SK-N-SH (cell line): ENCODE data around the gene RFFL. TPM values are rescaled to one million over a fixed set of nuclear protein-coding genes. Genes with fewer than 3 reads are reported as not detected.

ENCODE experiments used
- CTCF ChIA-PET: fragments of 300-600, 350-600 bp; formaldehyde crosslinking; extraction: SDS; loops from one replicate; lab custom pipeline; 2021; lab: Yijun Ruan, JAX
- POLR2A ChIA-PET: fragments of 350-600 bp; sonication (Branson Sonifier 250); formaldehyde crosslinking; extraction: SDS; loops from one replicate; lab custom pipeline; 2020; ENCODE audit warnings: antibody characterized with exemption, inconsistent platforms; lab: Yijun Ruan, JAX
- DNase-seq: peaks from one replicate; pipeline ENCODE4 v3.0.0; 2012
- H2AFZ ChIP-seq: fragments of 200-600 bp; sonication (generic); 2 replicates; pipeline ENCODE4 v1.8.1; 2016; ENCODE audit warnings: antibody characterized with exemption, mild to moderate bottlenecking, low read depth
- H3F3A ChIP-seq: fragments of 200-600 bp; sonication (generic); replicated peaks from 2 replicates; pipeline ENCODE3; 2016; ENCODE audit warnings: antibody characterized with exemption, mild to moderate bottlenecking; ENCODE audit not compliant: insufficient read depth
- H3K27ac ChIP-seq, 2 experiments: fragments of 200-500 bp in 1 of 2; fragments of 200-600 bp in 1 of 2; sonication (Bioruptor generic) in 1 of 2; sonication (generic), shearing (Covaris generic) in 1 of 2; 2 replicates each; pipeline versions ENCODE4 v1.5.1 to v1.6.1; 2014 to 2016; ENCODE audit warnings: low read depth in 2 of 2, inconsistent platforms in 1 of 2, low read length in 1 of 2, mild to moderate bottlenecking in 1 of 2, mixed read lengths in 1 of 2
- H3K27me3 ChIP-seq: fragments of 200-600 bp; sonication (generic), shearing (Covaris generic); 2 replicates; pipeline ENCODE4 v1.6.1; 2016; ENCODE audit warnings: mixed run types; ENCODE audit not compliant: insufficient read depth
- H3K36me3 ChIP-seq, 2 experiments: fragments of 200-500 bp in 1 of 2; fragments of 200-600 bp in 1 of 2; sonication (Bioruptor generic) in 1 of 2; sonication (generic) in 1 of 2; replicated peaks in 1 of 2; 2 replicates each; pipeline versions ENCODE3 to v1.5.1; 2014 to 2016; ENCODE audit warnings: low read length in 1 of 2, mild to moderate bottlenecking in 1 of 2; ENCODE audit not compliant: insufficient read depth in 2 of 2, control insufficient read depth in 1 of 2
- H3K4me1 ChIP-seq, 2 experiments: fragments of 200-500 bp in 1 of 2; fragments of 200-600 bp in 1 of 2; sonication (Bioruptor generic) in 1 of 2; sonication (generic), shearing (Covaris generic) in 1 of 2; 2 replicates each; pipeline versions ENCODE4 v1.5.1 to v1.6.1; 2014 to 2016; ENCODE audit warnings: low read depth in 1 of 2, low read length in 1 of 2, mixed run types in 1 of 2; ENCODE audit not compliant: insufficient read depth in 2 of 2, control insufficient read depth in 1 of 2
- H3K4me2 ChIP-seq: fragments of 200-600 bp; sonication (generic), shearing (Covaris generic); 2 replicates; pipeline ENCODE4 v1.6.1; 2017; ENCODE audit warnings: mixed run types
- H3K4me3 ChIP-seq, 2 experiments: fragments of 200-500 bp in 1 of 2; fragments of 200-600 bp in 1 of 2; sonication (Bioruptor generic) in 1 of 2; sonication (generic), shearing (Covaris generic) in 1 of 2; 2 replicates each; pipeline versions ENCODE4 v1.5.1 to v1.8.1; 2014 to 2016; ENCODE audit warnings: low read depth in 2 of 2, inconsistent platforms in 1 of 2, low read length in 1 of 2, mild to moderate bottlenecking in 1 of 2, mixed read lengths in 1 of 2, moderate library complexity in 1 of 2
- H3K79me2 ChIP-seq: fragments of 200-600 bp; sonication (generic); 2 replicates; pipeline ENCODE4 v1.8.1; 2017; ENCODE audit warnings: mild to moderate bottlenecking; ENCODE audit not compliant: insufficient read depth
- H3K9ac ChIP-seq: fragments of 200-600 bp; sonication (generic); 2 replicates; pipeline ENCODE4 v1.6.1; 2017; ENCODE audit warnings: mixed run types
- H3K9me2 ChIP-seq: fragments of 200-600 bp; sonication (generic); 2 replicates; pipeline ENCODE4 v1.6.1; 2017; ENCODE audit warnings: mixed run types
- H3K9me3 ChIP-seq: fragments of 200-600 bp; sonication (generic); 2 replicates; pipeline ENCODE4 v1.6.1; 2017; ENCODE audit warnings: mixed run types, mild to moderate bottlenecking, moderate library complexity
- H4K20me1 ChIP-seq: fragments of 200-600 bp; sonication (generic); 2 replicates; pipeline ENCODE4 v1.6.1; 2017; ENCODE audit warnings: mild to moderate bottlenecking, mixed run types; ENCODE audit not compliant: insufficient read depth
- FOSL2 ChIP-seq: IDR thresholded peaks from 2 replicates; pipeline ENCODE4 v1.4.0; 2012; ENCODE audit warnings: low read depth, mild to moderate bottlenecking, moderate library complexity, borderline replicate concordance
- GATA2 ChIP-seq: sonication (generic); formaldehyde crosslinking; IDR thresholded peaks from 2 replicates; pipeline ENCODE4 v1.5.0; 2020; ENCODE audit warnings: mild to moderate bottlenecking, missing genetic modification reagents
- MXI1 ChIP-seq: IDR thresholded peaks from 2 replicates; pipeline ENCODE4 v1.6.1; 2012; ENCODE audit warnings: mild to moderate bottlenecking, low read depth, low read length, improper control_type of control experiment
- RAD21 ChIP-seq: IDR thresholded peaks from 2 replicates; pipeline ENCODE4 v1.6.1; 2012; ENCODE audit warnings: mild to moderate bottlenecking, low read length
- SMC3 ChIP-seq: IDR thresholded peaks from 2 replicates; pipeline ENCODE4 v1.6.1; 2012; ENCODE audit warnings: low read depth, low read length, improper control_type of control experiment
- YY1 ChIP-seq: IDR thresholded peaks from 2 replicates; pipeline ENCODE4 v1.4.0; 2012; ENCODE audit warnings: low read depth, mild to moderate bottlenecking
- WGBS: methylation state at CpG from one replicate; pipeline ENCODE4 v1.1.6; 2017; ENCODE audit warnings: low lambda C conversion rate; 5-methylcytosine and 5-hydroxymethylcytosine counted together
- polyA plus RNA-seq, 3 experiments: library from polyadenylated mRNA; depleted of rRNA; stranded (reverse); fragments of >200 nt; gene quantifications; 2 replicates each; pipeline ENCODE4 v1.2.3, GENCODE V29; 2012
- TF ChIP-seq, protein P1 (sequence below): IDR thresholded peaks from 2 replicates; pipeline ENCODE4 v1.4.0; 2012; ENCODE audit warnings: low read depth, borderline replicate concordance
- TF ChIP-seq, protein P2 (sequence below): IDR thresholded peaks from 2 replicates; pipeline ENCODE4 v1.4.0; 2012; ENCODE audit warnings: low read depth
- TF ChIP-seq, protein P3 (sequence below): IDR thresholded peaks from 2 replicates; pipeline ENCODE4 v1.4.0; 2012; ENCODE audit warnings: low read depth, borderline replicate concordance
- TF ChIP-seq, protein P4 (sequence below): fragments of 200-600 bp; sonication (generic); IDR thresholded peaks from 2 replicates; pipeline ENCODE4 v1.6.1; 2017; ENCODE audit warnings: antibody characterized with exemption, mild to moderate bottlenecking, moderate library complexity

Gene RFFL
- polyA plus RNA-seq, 1 of the 3 experiments (the other 2 are of a cell fraction): 10.1 TPM

DNA sequence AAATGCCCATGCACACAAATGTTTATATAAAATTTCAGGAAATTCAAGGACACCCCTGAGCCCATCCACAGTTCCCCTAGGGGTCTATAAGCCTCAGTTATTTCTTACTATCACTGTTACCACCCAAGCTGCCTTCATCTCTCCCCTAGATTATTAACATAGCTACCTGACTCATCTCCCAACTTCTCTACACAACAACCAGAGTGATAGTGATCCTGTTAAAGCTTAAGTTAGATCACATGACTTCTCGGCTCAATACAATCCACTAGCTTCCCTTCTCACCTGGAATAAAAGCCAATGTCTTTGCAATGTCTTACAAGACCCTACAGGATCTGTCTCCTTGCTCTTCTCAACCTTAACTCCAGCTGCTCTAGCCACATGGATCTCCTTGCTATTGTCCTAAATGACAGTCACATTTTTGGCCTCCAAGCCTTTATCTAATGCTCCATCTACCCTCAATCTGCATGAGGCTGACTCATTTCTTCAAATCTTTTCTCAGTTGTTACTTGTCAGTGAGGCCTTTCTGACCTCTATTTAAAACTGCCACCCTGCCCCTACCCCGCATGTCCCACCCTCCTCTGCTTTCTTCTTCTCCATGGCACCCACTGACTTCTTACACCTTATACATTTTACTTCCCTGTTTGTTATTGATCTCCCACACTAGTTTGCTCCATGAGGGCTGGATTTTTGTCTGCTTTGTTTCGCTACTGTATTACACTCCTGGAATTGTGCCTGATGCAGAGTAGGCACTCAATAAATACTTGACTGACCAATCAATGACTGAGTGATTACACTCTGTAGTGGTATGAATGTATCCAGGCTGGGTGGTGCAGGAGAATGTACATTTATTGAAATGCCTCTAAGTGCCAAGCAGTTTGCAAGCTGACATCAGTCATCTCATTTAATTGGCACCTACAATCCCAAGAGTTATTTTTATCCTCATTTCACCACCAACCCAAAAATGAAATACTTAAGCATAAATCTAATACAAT, 88.4 kb downstream of the RFFL start:
- ChIA-PET CTCF (interaction anchor here (0.6 to 1.6 kb wide), 2 partner anchors 114 to 146 kb away, joined by 3 to 4 read pairs; partner anchors contain the start of gene FNDC8), POLR2A (no interaction called here)
- Histone ChIP-seq H3K9me3 (no peaks in the 10 kb centered on the region), H2AFZ (no peak overlapping the region), H3K4me3 (no peak overlapping the region), H3K27me3 (no peaks in the 10 kb centered on the region), H3K4me1 (peaks cover 0 to 3% of the 10 kb centered on the region in 2 experiments; a peak in 1 of 4 replicates), H3K36me3 (no peaks in the 10 kb centered on the region), H3K79me2 (no peaks in the 10 kb centered on the region), H4K20me1 (no peaks in the 10 kb centered on the region), H3K9ac (no peak overlapping the region), H3K27ac (no peak overlapping the region), H3K9me2 (no peaks in the 10 kb centered on the region), H3K4me2 (no peak overlapping the region), H3F3A (no peaks in the 10 kb centered on the region)
- WGBS: 86% methylated on average over 3 of the region's 3 CpGs
- TF ChIP-seq RAD21: no peak
- TF ChIP-seq, protein P1, sequence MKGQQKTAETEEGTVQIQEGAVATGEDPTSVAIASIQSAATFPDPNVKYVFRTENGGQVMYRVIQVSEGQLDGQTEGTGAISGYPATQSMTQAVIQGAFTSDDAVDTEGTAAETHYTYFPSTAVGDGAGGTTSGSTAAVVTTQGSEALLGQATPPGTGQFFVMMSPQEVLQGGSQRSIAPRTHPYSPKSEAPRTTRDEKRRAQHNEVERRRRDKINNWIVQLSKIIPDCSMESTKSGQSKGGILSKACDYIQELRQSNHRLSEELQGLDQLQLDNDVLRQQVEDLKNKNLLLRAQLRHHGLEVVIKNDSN: no peak
- TF ChIP-seq, protein P2, sequence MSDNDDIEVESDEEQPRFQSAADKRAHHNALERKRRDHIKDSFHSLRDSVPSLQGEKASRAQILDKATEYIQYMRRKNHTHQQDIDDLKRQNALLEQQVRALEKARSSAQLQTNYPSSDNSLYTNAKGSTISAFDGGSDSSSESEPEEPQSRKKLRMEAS: no peak
- no peak for DNase-seq

DNA sequence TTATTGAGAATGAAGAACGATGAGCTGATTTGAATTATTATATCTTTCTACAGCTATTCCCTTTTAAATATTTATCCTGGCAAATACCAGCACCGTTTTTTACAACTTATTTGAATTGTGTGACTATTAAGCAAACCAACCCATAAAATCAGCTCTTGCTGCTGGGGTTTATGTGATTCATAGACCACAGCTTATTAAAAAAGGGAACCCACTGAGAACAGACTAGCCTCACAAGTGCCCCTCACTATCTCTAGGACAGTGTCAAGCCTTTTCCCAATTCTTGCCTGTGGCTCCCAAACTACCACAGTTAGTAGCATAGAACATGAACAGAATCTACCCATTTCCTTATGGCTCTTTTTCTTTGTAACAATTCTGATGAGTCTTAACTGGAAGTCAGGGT, 89.3 kb downstream of the RFFL start:
- no peaks in the 10 kb centered on the region for H3K79me2 ChIP-seq
- ChIA-PET POLR2A (interaction anchor here (0.7 kb wide), 1 partner anchor 115 kb away, joined by 3 read pairs; no protein-coding TSS in a partner anchor), CTCF (interaction anchor here (0.6 to 1.6 kb wide), 2 partner anchors 115 to 147 kb away, joined by 3 to 4 read pairs; partner anchors contain the start of gene FNDC8)
- whole genome bisulfite sequencing: 8% methylated on average over 2 of the region's 2 CpGs
- no peak overlapping the region for H3K4me2 ChIP-seq
- no peak overlapping the region for H3K4me3 ChIP-seq
- no peaks in the 10 kb centered on the region for H3K9me3 ChIP-seq
- H3K9me2 ChIP-seq: no peaks in the 10 kb centered on the region
- H3K27me3 ChIP-seq: no peaks in the 10 kb centered on the region
- H3F3A ChIP-seq: no peaks in the 10 kb centered on the region
- no peaks in the 10 kb centered on the region for H3K4me1 ChIP-seq
- H4K20me1 ChIP-seq: no peaks in the 10 kb centered on the region
- H3K9ac ChIP-seq: no peak overlapping the region
- H3K27ac ChIP-seq: no peak overlapping the region
- H3K36me3 ChIP-seq: no peaks in the 10 kb centered on the region
- no peak for DNase-seq
- TF ChIP-seq, protein P3, sequence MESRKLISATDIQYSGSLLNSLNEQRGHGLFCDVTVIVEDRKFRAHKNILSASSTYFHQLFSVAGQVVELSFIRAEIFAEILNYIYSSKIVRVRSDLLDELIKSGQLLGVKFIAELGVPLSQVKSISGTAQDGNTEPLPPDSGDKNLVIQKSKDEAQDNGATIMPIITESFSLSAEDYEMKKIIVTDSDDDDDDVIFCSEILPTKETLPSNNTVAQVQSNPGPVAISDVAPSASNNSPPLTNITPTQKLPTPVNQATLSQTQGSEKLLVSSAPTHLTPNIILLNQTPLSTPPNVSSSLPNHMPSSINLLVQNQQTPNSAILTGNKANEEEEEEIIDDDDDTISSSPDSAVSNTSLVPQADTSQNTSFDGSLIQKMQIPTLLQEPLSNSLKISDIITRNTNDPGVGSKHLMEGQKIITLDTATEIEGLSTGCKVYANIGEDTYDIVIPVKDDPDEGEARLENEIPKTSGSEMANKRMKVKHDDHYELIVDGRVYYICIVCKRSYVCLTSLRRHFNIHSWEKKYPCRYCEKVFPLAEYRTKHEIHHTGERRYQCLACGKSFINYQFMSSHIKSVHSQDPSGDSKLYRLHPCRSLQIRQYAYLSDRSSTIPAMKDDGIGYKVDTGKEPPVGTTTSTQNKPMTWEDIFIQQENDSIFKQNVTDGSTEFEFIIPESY: no peak
- TF ChIP-seq MXI1 (no peak), GATA2 (no peak), YY1 (no peak), SMC3 (no peak), FOSL2 (no peak)
- TF ChIP-seq, protein P4, sequence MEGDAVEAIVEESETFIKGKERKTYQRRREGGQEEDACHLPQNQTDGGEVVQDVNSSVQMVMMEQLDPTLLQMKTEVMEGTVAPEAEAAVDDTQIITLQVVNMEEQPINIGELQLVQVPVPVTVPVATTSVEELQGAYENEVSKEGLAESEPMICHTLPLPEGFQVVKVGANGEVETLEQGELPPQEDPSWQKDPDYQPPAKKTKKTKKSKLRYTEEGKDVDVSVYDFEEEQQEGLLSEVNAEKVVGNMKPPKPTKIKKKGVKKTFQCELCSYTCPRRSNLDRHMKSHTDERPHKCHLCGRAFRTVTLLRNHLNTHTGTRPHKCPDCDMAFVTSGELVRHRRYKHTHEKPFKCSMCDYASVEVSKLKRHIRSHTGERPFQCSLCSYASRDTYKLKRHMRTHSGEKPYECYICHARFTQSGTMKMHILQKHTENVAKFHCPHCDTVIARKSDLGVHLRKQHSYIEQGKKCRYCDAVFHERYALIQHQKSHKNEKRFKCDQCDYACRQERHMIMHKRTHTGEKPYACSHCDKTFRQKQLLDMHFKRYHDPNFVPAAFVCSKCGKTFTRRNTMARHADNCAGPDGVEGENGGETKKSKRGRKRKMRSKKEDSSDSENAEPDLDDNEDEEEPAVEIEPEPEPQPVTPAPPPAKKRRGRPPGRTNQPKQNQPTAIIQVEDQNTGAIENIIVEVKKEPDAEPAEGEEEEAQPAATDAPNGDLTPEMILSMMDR: no peak
- TF ChIP-seq, protein P1: no peak
- H2AFZ ChIP-seq: no peak overlapping the region
